ENCODE results near the gene TRIP6. TPM values are rescaled to one million over a fixed set of nuclear protein-coding genes. Genes with fewer than 3 reads are reported as not detected.

The TRIP6 gene
- 43.6 and 61.4 TPM in 2 replicates for total RNA-seq

- DNase-seq: peak; percentile 78
These were observed at the start of gene TRIP6 for GRCh38 chr7:100867040-100867775. Gene TRIP6, plus strand, starts transcription at chr7:100867387. Its CDS starts 111 bp downstream, at chr7:100867498.

GRCh38 chr7:100818366-100818765 is 48.8 kb upstream of the TRIP6 start:
- no peak for DNase-seq

GRCh38 chr7:100818825-100819224 is 48.4 kb upstream of the TRIP6 start:
- no peak for DNase-seq

- DNase-seq: no peak
These were observed 47.6 kb upstream of the TRIP6 start for GRCh38 chr7:100819586-100819985.

GRCh38 chr7:100822236-100823139 is 44.7 kb upstream of the TRIP6 start:
- DNase-seq: no peak

GRCh38 chr7:100823140-100823525 is 44.1 kb upstream of the TRIP6 start:
- DNase-seq: peak; percentile 42

GRCh38 chr7:100823534-100823933 is 43.7 kb upstream of the TRIP6 start:
- DNase-seq: no peak

- no peak for DNase-seq
These were observed 42.5 kb upstream of the TRIP6 start for GRCh38 chr7:100824499-100825214.

- DNase-seq: peak; percentile 72
These were observed 41.9 kb upstream of the TRIP6 start for GRCh38 chr7:100825215-100825671.

GRCh38 chr7:100825751-100826513 is 41.3 kb upstream of the TRIP6 start:
- DNase-seq: peak; percentile 56

- DNase-seq: peak; percentile 24
These were observed 40.5 kb upstream of the TRIP6 start for GRCh38 chr7:100826514-100827329.

GRCh38 chr7:100827330-100828226 is 39.6 kb upstream of the TRIP6 start, which contains the start of gene EPHB4:
Gene EPHB4, minus strand, starts transcription at chr7:100827523. Its CDS starts 493 bp downstream, at chr7:100827030.
- DNase-seq: peak; percentile 90

GRCh38 chr7:100829150-100829716 is 38.0 kb upstream of the TRIP6 start:
- DNase-seq: peak; percentile 98

GRCh38 chr7:100830396-100830795 is 36.8 kb upstream of the TRIP6 start:
- DNase-seq: peak; percentile 28

- DNase-seq: no peak
These were observed 34.9 kb upstream of the TRIP6 start for GRCh38 chr7:100832281-100832633.

- peak; percentile 89 for DNase-seq
These were observed 31.0 kb upstream of the TRIP6 start for GRCh38 chr7:100835903-100836811.

GRCh38 chr7:100836812-100837098 is 30.4 kb upstream of the TRIP6 start:
- no peak for DNase-seq

- DNase-seq: peak; percentile 95
These were observed 29.9 kb upstream of the TRIP6 start for GRCh38 chr7:100837099-100837836.

Measured in dermis blood vessel endothelial cell (primary cell).